DOHH2 (cell line): ENCODE data around the gene KMT2C.

ENCODE experiments used
- CTCF ChIP-seq: fragments of 200-600 bp; sonication (generic); IDR thresholded peaks from one replicate; pipeline ENCODE4 v1.5.1; 2014; ENCODE audit warnings: antibody characterized with exemption, mild to moderate bottlenecking, low read depth, low read length; ENCODE audit not compliant: poor library complexity, severe bottlenecking
- EZH2phosphoT487 ChIP-seq: fragments of 200-600 bp; sonication (generic); IDR thresholded peaks from 2 replicates; pipeline ENCODE4 v1.6.1; 2017; ENCODE audit warnings: borderline replicate concordance, mild to moderate bottlenecking, antibody characterized with exemption, low read length, moderate library complexity, mixed read lengths

GRCh38 chr7:152367170-152367569, 68.6 kb downstream of the KMT2C start:
- TF ChIP-seq CTCF: no peak
- TF ChIP-seq EZH2phosphoT487: no peak
